Esophagus muscularis mucosa (tissue), 4 donors: ENCODE data around the gene NR3C2.

Experiments used
- CTCF ChIP-seq, 3 experiments: fragments of 200-600 bp in 2 of 3; fragments of 450-650 bp in 1 of 3; sonication (generic) in 2 of 3; IDR thresholded peaks; one replicate each; pipeline ENCODE4 v1.5.1; 2017 to 2019; ENCODE audit warnings: antibody characterized with exemption in 3 of 3, mild to moderate bottlenecking in 2 of 3, moderate library complexity in 1 of 3
- EP300 ChIP-seq: sonication (generic); formaldehyde crosslinking; IDR thresholded peaks from one replicate; pipeline ENCODE4 v1.6.1; 2017; ENCODE audit warnings: antibody characterized with exemption
- POLR2AphosphoS5 ChIP-seq, 2 donors: sonication (generic); formaldehyde crosslinking; IDR thresholded peaks; one replicate each; pipeline ENCODE4 v1.6.1; 2017; ENCODE audit warnings: antibody characterized with exemption in 2 of 2

GRCh38 chr4:148057984-148058859 is 384.0 kb downstream of the NR3C2 start:
- no peak for TF ChIP-seq POLR2AphosphoS5 (IDR thresholded peaks at IDR 0.05)
- TF ChIP-seq EP300, result no peak
- no peak for TF ChIP-seq CTCF (IDR thresholded peaks at IDR 0.05)
